ENCODE measurements around the gene TSC2. TPM values are rescaled to one million over a fixed set of nuclear protein-coding genes. Genes with fewer than 3 reads are reported as not detected.

The TSC2 gene
- total and polyA plus RNA-seq, 9 of the 15 experiments (the other 6 are each of a cell fraction or from before 2014, with no cell fraction given), result 1.3 to 68.1 (median 16.6) TPM

DNA sequence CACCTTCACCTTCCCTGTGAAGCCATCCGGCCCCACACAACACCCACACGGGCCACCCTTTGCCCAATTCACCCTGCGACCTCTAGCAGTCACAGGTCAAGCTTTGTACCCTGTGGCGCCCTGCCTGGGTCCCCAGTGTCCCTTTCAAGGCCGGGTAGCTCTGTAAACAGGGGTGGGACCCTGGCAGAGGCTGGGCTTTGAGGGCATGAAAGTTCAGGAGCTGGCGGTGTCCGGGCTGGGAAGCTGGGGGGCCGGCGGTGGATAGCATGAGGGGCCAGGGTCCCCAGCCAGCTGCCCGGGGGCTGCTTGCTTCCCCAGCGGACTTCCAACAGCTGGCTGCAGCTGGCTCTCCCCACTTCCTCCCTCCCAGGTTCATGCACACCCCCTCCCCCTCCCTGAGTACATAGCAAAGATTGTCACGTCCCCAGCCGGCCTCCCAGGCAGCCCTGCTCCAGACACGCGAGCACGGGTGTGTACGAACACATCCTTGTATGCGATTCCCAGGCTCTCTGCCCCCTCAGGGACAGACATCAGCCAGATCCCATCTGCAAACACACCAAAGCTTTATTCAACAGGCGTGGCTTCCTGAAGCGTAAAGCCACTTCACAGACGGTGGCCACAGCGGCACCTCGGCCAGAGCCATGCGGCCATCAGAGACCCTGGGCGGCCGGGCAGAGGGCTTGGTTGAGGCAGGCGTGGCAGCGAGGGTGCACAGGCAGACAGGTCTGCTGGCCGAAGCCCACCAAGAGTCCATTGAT, 8.3 kb upstream of the TSC2 start:
- H3K4me1 ChIP-seq (replicated peaks in 1 of 2; ENCODE audit: control insufficient read depth in 2 of 2, insufficient read depth in 2 of 2, low read length in 2 of 2), result peaks cover 5 to 95% of the 10 kb centered on the region in 2 experiments; a peak in 3 of 5 replicates
- no peak for TF ChIP-seq ZNF3 (CRISPR knock-in tag; IDR thresholded peaks at IDR 0.05)
- no peak for TF ChIP-seq SRF (CRISPR knock-in tag; IDR thresholded peaks at IDR 0.05)
- peak; percentile 82 for TF ChIP-seq SPI1 (IDR thresholded peaks at IDR 0.05; ENCODE audit: borderline replicate concordance, low read depth, low read length)
- TF ChIP-seq, protein P1, sequence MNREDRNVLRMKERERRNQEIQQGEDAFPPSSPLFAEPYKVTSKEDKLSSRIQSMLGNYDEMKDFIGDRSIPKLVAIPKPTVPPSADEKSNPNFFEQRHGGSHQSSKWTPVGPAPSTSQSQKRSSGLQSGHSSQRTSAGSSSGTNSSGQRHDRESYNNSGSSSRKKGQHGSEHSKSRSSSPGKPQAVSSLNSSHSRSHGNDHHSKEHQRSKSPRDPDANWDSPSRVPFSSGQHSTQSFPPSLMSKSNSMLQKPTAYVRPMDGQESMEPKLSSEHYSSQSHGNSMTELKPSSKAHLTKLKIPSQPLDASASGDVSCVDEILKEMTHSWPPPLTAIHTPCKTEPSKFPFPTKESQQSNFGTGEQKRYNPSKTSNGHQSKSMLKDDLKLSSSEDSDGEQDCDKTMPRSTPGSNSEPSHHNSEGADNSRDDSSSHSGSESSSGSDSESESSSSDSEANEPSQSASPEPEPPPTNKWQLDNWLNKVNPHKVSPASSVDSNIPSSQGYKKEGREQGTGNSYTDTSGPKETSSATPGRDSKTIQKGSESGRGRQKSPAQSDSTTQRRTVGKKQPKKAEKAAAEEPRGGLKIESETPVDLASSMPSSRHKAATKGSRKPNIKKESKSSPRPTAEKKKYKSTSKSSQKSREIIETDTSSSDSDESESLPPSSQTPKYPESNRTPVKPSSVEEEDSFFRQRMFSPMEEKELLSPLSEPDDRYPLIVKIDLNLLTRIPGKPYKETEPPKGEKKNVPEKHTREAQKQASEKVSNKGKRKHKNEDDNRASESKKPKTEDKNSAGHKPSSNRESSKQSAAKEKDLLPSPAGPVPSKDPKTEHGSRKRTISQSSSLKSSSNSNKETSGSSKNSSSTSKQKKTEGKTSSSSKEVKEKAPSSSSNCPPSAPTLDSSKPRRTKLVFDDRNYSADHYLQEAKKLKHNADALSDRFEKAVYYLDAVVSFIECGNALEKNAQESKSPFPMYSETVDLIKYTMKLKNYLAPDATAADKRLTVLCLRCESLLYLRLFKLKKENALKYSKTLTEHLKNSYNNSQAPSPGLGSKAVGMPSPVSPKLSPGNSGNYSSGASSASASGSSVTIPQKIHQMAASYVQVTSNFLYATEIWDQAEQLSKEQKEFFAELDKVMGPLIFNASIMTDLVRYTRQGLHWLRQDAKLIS (CRISPR knock-in tag; IDR thresholded peaks at IDR 0.05), result no peak
- no peak for TF ChIP-seq IRF2 (CRISPR knock-in tag; IDR thresholded peaks at IDR 0.05)
- TF ChIP-seq, protein P2, sequence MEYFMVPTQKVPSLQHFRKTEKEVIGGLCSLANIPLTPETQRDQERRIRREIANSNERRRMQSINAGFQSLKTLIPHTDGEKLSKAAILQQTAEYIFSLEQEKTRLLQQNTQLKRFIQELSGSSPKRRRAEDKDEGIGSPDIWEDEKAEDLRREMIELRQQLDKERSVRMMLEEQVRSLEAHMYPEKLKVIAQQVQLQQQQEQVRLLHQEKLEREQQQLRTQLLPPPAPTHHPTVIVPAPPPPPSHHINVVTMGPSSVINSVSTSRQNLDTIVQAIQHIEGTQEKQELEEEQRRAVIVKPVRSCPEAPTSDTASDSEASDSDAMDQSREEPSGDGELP (CRISPR knock-in tag; IDR thresholded peaks at IDR 0.05; ENCODE audit: borderline replicate concordance), result peak; percentile 50; the same call in 1 of the 2 replicates
- no peak for TF ChIP-seq ESRRB (CRISPR knock-in tag; IDR thresholded peaks at IDR 0.05; ENCODE audit: borderline replicate concordance)
- no peak for TF ChIP-seq KDM5B (IDR thresholded peaks at IDR 0.05; ENCODE audit: insufficient replicate concordance, low read depth, low read length)
- no peak for TF ChIP-seq POLR2AphosphoS2 (IDR thresholded peaks at IDR 0.05; ENCODE audit: low read length)
- TF ChIP-seq CCNT2 (IDR thresholded peaks at IDR 0.05; ENCODE audit: borderline replicate concordance, extremely low read depth, insufficient read length, low read depth, low read length), result no peak
- no peak for TF ChIP-seq NCOA1 (IDR thresholded peaks at IDR 0.05; ENCODE audit: low read depth)
- no peak for TF ChIP-seq ZC3H4 (CRISPR knock-in tag; IDR thresholded peaks at IDR 0.05; ENCODE audit: borderline replicate concordance)
- TF ChIP-seq, protein P3, sequence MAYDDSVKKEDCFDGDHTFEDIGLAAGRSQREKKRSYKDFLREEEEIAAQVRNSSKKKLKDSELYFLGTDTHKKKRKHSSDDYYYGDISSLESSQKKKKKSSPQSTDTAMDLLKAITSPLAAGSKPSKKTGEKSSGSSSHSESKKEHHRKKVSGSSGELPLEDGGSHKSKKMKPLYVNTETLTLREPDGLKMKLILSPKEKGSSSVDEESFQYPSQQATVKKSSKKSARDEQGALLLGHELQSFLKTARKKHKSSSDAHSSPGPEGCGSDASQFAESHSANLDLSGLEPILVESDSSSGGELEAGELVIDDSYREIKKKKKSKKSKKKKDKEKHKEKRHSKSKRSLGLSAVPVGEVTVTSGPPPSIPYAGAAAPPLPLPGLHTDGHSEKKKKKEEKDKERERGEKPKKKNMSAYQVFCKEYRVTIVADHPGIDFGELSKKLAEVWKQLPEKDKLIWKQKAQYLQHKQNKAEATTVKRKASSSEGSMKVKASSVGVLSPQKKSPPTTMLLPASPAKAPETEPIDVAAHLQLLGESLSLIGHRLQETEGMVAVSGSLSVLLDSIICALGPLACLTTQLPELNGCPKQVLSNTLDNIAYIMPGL (CRISPR knock-in tag; IDR thresholded peaks at IDR 0.05), result no peak
- no peak for TF ChIP-seq TCF7 (IDR thresholded peaks at IDR 0.05; ENCODE audit: borderline replicate concordance)

More for the DNA sequence above, 8.3 kb upstream of the TSC2 start:
- Histone ChIP-seq H3K9me3 (replicated peaks; ENCODE audit: control insufficient read depth, insufficient read depth, low read depth, low read length) (no peaks in the 10 kb centered on the region), H4K20me1 (replicated peaks; ENCODE audit: control insufficient read depth, insufficient read depth, low read length) (no peaks in the 10 kb centered on the region), H3K9ac (ENCODE audit: insufficient read depth in 1 of 2, low read depth in 2 of 2, low read length in 2 of 2) (peak overlapping the region in 1 of 2 experiments; percentile 81; a peak in 2 of 4 replicates), H3K4me2 (ENCODE audit: insufficient read depth, low read length) (no peak overlapping the region), H3K36me3 (ENCODE audit: control insufficient read depth, insufficient read depth, low read length) (peaks cover 25% of the 10 kb centered on the region; the same call in 1 of the 3 replicates), H3K4me3 (no peak overlapping the region), H2AFZ (ENCODE audit: low read depth, low read length) (no peak overlapping the region), H3K27ac (ENCODE audit: extremely low read depth, low read depth, low read length) (no peak overlapping the region), H3K27me3 (ENCODE audit: control insufficient read depth in 2 of 2, insufficient read depth in 2 of 2, low read length in 2 of 2) (no peaks in the 10 kb centered on the region), H3K79me2 (ENCODE audit: control insufficient read depth, insufficient read depth, low read length) (peaks cover 4% of the 10 kb centered on the region; the same call in 1 of the 3 replicates), H3K9me1 (ENCODE audit: control insufficient read depth, insufficient read depth, low read length) (no peaks in the 10 kb centered on the region)
- ChIA-PET POLR2A (interaction anchor here (0.6 to 1.6 kb wide), 4 partner anchors 9 to 429 kb away, joined by 3 to 4 read pairs (median 3); partner anchors contain the start of genes RPS2 and TSC2), CTCF (ENCODE audit: low intra/inter-chr PET ratio) (no interaction called here)
- BruUV-seq (replicated peaks), result no TSS peak
- FAIRE-seq, result no peak
- peak in 2 of 4 experiments; percentile 36 to 41 for DNase-seq (ENCODE audit: extremely low read depth in 1 of 4, low spot score in 3 of 4)
- 68% methylated on average over 26 of the region's 29 CpGs for WGBS (ENCODE audit: insufficient coverage, low coverage, missing lambda C conversion rate)
- ATAC-seq, result peak; percentile 38
- in situ Hi-C loops (cut with MboI) (no loop called here), intact Hi-C loops (cut with micrococcal nuclease) (no loop called here)

Data from K562 (cell line).